HG03175 (cell line): ENCODE measurements around the gene XAGE2.
"Not testable (repeated sequence)": the region's sequence is repeated elsewhere in the genome, so short reads cannot be mapped to it uniquely, and the experiment has no call there.

Experiments used
- ATAC-seq: cut with Tn5 transposase; IDR thresholded peaks from one replicate; pipeline ENCODE4 v1.9.1; 2021; ENCODE audit warnings: mild to moderate bottlenecking, moderate library complexity; ENCODE audit not compliant: unreplicated experiment

XAGE2 gene, protein sequence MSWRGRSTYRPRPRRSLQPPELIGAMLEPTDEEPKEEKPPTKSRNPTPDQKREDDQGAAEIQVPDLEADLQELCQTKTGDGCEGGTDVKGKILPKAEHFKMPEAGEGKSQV

GRCh38 chrX:52368368-52369055 lies at the start of gene XAGE2:
Gene XAGE2 (plus strand): TSS chrX:52369021. CDS start chrX:52370015, 994 bp downstream.
- no peak for ATAC-seq

- no peak for ATAC-seq
Measured at GRCh38 chrX:52337410-52337809, 31.4 kb upstream of the XAGE2 start.

DNA sequence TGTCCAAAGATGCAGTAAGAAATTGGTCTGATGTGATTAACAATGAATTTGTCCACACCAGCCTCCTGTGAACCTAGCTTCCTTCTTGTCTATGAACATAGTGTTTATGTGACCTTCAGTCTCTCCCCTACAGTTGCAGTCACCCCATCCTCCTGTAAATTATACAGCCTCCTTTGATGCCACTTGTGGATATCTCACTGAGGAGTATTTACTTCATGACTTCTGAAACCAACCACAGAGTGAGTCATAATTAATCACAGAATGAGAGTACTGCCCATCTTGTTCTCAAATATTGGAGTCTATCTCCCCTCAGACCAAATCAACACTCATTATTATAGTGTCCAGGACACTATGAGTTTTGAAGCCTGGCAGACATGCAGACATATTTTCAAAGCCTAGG lies 27.3 kb upstream of the XAGE2 start:
- no peak for ATAC-seq

- not testable (repeated sequence) for ATAC-seq
Measured at GRCh38 chrX:52343131-52343530, 25.7 kb upstream of the XAGE2 start.

DNA sequence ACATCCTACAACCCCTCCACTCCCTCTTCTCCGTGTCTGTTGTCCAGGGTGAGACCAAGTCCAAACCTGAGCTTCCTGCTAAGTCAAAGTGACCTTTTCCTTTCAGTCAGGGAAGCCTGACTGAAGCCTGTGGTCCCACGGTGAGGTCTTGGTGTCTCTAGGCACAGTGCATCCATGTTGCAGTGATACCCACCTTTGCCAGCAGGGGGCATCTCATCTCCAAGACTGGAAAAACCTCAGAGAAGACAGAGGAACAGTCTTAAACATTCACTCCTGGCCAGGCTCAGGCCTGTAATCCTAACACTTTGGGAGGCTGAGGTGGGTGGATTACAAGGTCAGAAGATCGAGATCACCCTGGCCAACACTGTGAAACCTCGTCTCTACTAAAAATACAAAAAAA lies 23.4 kb upstream of the XAGE2 start:
- peak; percentile 39 for ATAC-seq

DNA sequence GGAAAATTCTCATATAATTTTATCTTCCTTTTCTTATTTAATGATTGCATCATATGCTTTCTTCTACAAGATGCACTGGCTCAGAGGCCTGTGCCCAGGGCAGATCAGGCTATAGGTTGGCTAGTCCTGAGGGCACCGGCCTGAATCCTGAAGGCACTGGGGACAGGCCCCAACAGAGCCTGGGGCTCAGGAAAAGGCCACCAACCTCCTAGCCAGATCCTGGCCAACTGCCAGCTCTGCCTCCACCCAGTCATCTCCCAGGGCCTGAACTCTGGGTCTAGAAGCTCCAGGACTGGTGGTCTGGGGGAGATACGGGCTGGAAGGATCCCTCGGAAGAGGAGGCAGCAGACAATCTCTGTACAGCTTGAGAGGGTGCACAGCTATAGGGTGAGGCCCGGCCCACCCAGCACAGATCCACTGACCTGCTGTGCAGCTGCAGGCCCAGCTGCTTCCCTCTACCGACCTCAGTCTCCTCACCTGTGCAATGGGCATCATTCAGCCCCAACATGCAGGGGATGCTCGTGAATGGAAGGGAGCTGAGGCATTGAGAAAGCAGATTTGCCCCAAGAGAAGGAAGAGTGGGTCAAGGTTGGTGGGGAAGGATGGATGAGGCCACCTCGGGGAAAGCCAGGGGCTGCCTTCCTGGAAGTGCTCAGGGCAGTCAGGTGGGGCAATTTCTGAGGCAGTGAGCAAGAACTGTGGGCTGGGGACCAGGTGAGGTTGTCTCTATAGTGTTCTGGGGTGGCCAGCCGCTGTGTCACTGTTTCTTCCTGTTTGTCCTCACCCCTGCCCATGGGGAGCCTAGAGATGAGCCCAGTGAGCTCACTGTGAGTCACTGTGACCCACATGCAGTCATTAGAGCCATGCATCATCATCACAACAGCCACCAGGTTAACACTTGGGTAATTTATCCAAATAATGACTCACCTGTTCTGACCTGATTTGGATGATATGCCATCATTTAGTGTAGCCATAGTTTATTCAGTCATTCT lies 22.4 kb upstream of the XAGE2 start:
- ATAC-seq: no peak

- no peak for ATAC-seq
Measured at GRCh38 chrX:52349681-52350080, 19.1 kb upstream of the XAGE2 start.

GRCh38 chrX:52352551-52352950 lies 16.3 kb upstream of the XAGE2 start:
- ATAC-seq: no peak

- ATAC-seq: no peak
Measured at GRCh38 chrX:52353838-52354237, 15.0 kb upstream of the XAGE2 start.

GRCh38 chrX:52355108-52355507 lies 13.7 kb upstream of the XAGE2 start:
- ATAC-seq: no peak

DNA sequence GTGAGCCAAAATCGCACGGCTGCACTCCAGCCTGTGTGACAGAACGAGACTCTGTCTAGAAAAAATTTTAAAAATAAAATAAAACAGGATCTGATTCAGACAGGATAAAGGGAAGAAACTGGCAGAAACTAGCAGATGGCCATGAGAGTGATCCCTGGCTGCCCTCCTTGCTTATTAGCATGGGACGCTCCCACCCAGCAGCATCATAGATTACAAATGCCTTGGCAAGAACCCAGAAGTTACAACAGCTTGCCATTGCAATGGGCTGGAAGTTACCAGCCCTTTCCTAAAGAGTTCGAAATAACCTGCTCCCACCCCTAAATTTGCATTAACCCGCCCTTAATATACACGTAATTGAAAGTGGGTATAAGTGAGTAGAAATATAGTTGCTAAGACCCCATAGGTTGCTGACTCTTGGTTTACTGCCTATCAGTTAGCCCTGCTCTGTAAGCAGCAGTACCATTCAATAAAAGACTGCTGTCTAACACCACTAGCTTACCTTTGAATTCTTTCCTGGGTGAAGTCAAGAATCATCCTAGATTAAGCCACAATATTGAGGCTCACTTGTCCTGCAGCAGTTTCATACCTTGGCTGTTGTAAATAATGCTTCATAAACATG lies 9.1 kb upstream of the XAGE2 start:
- no peak for ATAC-seq

DNA sequence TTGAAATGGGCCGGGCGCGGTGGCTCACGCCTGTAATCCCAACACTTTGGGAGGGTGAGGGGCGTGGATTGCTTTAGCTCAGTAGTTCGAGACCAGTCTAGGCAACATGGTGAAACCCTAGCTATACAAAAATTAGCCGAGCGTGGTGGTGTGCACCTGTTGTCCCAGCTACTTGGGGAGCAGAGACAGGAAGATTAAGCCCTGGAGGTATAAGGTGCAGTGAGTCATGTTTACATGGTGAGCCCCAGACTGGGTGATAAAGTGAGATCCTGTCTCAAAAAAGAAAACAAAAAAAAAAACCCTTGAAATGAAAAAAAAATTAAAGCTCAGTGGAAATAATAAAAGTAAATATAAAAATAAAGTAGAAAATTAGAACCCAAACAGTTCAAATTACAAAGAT lies 6.9 kb upstream of the XAGE2 start:
- no peak for ATAC-seq

DNA sequence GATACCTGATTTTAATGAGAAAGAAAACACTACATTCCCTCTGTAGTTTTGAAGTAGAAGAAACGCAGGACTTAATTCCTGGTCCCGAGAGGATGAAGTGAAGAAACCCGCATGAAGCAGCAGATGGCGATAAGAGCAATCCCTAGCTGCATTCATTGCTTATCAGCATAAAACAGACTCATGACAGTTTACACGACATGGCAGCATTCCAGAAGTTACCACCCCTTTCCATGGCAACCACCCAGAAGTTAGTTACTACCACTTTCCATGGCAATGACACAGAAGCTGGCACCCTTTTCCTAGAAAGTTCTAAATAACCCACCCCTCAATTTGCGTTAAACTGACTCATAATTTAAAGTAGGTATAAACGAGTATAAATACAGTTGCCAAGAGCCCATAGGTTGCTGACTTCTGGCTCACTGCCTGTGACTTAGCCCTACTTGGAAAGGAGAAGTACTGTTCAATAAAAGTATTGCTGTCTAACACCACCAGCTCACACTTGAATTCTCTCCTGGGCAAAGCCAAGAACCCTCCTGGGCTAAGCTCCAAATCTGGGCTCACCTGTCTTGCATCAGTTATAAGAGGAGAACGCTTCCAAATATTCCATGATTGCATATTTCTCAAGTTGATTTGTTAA lies 5.5 kb upstream of the XAGE2 start:
- ATAC-seq: no peak

- ATAC-seq: no peak
Measured at GRCh38 chrX:52378870-52379269, 10.0 kb downstream of the XAGE2 start.

- no peak for ATAC-seq
Measured at GRCh38 chrX:52380993-52381392, 12.2 kb downstream of the XAGE2 start.

DNA sequence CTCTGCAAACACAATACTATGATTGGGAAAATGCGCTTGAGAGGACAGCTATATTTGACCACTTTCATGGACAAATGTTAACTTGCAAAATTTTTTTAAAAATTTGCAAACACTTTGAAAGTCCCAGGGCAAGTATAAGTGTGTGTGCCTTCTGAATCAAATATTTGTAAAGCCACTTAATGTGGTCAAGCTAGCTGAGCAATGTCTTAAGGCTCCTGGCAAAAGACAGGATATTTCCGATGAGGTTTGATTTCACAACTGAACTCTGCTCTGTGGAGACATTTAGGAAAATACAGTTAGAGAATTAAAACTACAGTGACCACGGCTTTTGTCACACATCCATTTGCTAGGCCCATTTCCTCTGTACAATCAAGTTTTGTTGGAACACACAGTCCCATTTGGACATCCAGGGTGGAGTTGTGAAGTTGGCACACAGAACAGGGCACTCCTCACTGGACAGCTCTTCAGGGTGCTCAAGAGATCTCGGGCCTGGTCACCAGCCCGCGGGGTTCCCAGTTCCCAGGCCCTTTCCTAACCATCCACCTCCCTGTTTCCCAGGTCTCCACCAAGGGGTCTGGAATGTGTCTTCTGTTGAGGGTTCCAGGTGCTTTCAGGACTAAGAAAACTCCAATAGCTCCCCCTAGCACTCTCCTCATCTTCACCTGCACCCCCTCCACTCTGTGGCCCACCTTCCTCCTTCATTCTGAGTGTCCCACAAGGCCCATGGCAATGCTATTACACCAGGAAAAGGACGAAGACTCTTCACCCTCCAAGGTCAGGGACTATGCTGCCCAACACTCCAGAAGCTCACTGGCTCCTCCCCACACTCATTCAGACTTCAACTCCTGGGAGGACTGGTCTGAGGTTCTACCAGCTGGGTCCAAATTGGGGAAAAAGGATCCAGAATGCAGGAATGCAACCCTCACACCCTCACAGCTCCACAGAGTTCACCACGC lies 41.9 kb downstream of the XAGE2 start:
- no peak for ATAC-seq

DNA sequence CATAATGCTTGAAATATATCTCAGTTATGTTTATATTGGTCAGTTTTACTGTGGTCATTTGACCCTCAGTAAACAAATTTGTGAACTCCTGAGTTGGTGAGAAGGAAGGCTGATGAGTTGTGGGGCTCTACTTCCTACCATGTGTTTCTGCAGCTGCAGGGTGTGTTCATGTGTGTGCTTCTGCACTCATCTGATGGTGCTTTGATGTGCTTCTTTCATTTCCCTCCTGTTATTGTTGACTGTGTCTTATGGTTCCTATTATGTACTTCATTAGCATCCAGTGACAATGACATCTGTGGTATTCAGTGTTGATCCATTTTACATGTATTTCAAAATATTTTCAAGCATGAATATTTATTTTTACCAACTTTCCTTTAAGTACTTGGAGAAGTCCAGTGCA lies 46.5 kb downstream of the XAGE2 start:
- no peak for ATAC-seq

- ATAC-seq: no peak
Measured at GRCh38 chrX:52416816-52417215, 48.0 kb downstream of the XAGE2 start.

DNA sequence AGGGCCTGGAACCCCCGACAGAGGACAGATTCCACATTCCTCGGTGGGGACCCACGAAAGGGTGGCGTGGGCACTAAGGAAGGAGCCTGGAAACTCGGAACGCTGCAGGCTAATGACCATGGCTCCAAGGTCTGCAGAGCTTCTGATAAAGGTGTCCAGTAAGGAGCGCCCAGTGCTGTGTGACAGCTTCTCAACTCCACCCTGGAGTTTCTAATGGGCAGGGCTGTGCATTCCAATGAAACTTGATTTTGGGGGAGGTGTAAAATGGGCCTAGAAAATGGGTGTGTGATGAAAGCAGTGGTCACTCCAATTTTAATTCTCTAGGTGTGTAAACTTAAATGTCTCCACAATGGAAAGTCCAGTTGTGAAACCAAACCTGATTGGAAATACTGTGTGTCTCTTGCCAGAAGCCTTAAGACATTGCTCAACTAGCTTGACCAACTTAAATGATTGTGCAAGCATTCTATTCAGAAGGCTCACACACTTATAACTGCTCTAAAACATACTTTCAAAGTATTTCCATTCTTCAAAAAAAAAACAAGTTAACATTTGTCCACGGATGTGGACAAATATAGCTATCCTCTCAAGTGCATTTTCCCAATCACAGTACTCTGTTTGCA lies 52.1 kb downstream of the XAGE2 start:
- no peak for ATAC-seq
